Left lung (tissue), 10 donors: ENCODE measurements around the gene AFAP1L1. TPM values are rescaled to one million over a fixed set of nuclear protein-coding genes. Genes with fewer than 3 reads are reported as not detected.

ENCODE experiments used
- ATAC-seq: fragments of 200-7000 bp; cut with Tn5 transposase; one replicate; pipeline ENCODE4 v1.9.1; 2020; ENCODE audit warnings: moderate library complexity
- DNase-seq, 4 donors: peaks; one replicate each; pipeline ENCODE4 v3.0.0-alpha.2; 2013 to 2020
- H3K27ac ChIP-seq, 2 donors: fragments of 200-600 bp; sonication (generic) in 1 of 2; one replicate each; pipeline versions ENCODE4 v1.5.0 to v1.8.0; 2020 to 2021
- H3K27me3 ChIP-seq, 2 donors: fragments of 200-600 bp; sonication (generic) in 1 of 2; one replicate each; pipeline versions ENCODE4 v1.5.0 to v1.8.0; 2020 to 2021
- H3K36me3 ChIP-seq, 2 donors: fragments of 200-600 bp; sonication (generic) in 1 of 2; one replicate each; pipeline versions ENCODE4 v1.5.0 to v1.8.0; 2020 to 2021
- H3K4me1 ChIP-seq, 2 donors: fragments of 200-600 bp; one replicate each; pipeline ENCODE4 v1.8.0; 2021
- H3K4me3 ChIP-seq, 2 donors: fragments of 200-600 bp; sonication (generic) in 1 of 2; one replicate each; pipeline versions ENCODE4 v1.5.0 to v1.8.0; 2020 to 2021; ENCODE audit warnings: mild to moderate bottlenecking in 1 of 2
- H3K9me3 ChIP-seq, 2 donors: fragments of 200-600 bp; sonication (generic) in 1 of 2; one replicate each; pipeline versions ENCODE4 v1.5.0 to v1.8.0; 2020 to 2021
- CTCF ChIP-seq, 2 donors: fragments of 200-600 bp; sonication (generic) in 1 of 2; IDR thresholded peaks; one replicate each; pipeline versions ENCODE4 v1.5.0 to v1.8.0; 2021; ENCODE audit warnings: antibody characterized with exemption in 2 of 2
- intact Hi-C, 2 donors: fragments of 100-400 bp; cut with DNase I; formaldehyde crosslinking; loops; one replicate each; pipeline versions ENCODE4 v1.11.2 to v1.14.2; 2022
- polyA plus RNA-seq, 6 donors: library from polyadenylated mRNA; unstranded; fragments of 120-200 nt; gene quantifications; one replicate each; pipeline ENCODE4 v1.2.1, GENCODE V29; 2013; ENCODE audit not compliant: insufficient read length in 6 of 6
- total RNA-seq, 2 donors: library from RNA; stranded (reverse); fragmentation: NEBNext Ultra II Directional; extraction: Animal tissue kit (Norgen Biotek cat#: 25700); gene quantifications; one replicate each; pipeline ENCODE4 v1.2.1, GENCODE V29; 2021
- donor health status: DM: no; HTN: yes; CAD: no.
- donor health status: DM: no; HTN: no; CAD: no.

AFAP1L1 gene
- total and polyA plus RNA-seq, 8 donors, result 14.2 to 46.6 (median 40.6) TPM

GRCh38 chr5:149341876-149342275 is 70.2 kb downstream of the AFAP1L1 start:
- Histone ChIP-seq H3K36me3 (no peaks in the 10 kb centered on the region), H3K9me3 (no peaks in the 10 kb centered on the region), H3K4me3 (no peak overlapping the region), H3K27ac (no peak overlapping the region), H3K4me1 (peaks cover 0 to 23% of the 10 kb centered on the region in 2 donors), H3K27me3 (no peaks in the 10 kb centered on the region)
- DNase-seq (no peak), ATAC-seq (no peak)
- intact Hi-C loops, result no loop called here
- TF ChIP-seq CTCF (IDR thresholded peaks at IDR 0.05), result no peak

GRCh38 chr5:149344151-149344550 is 72.5 kb downstream of the AFAP1L1 start:
- Histone ChIP-seq H3K36me3 (peaks cover 0 to 12% of the 10 kb centered on the region in 2 donors), H3K27ac (peak overlapping the region in 1 of 2 donors; percentile 91), H3K4me3 (no peak overlapping the region), H3K4me1 (peaks cover 0 to 46% of the 10 kb centered on the region in 2 donors), H3K9me3 (no peaks in the 10 kb centered on the region), H3K27me3 (no peaks in the 10 kb centered on the region)
- TF ChIP-seq CTCF (IDR thresholded peaks at IDR 0.05), result no peak
- DNase-seq (no peak), ATAC-seq (no peak)
- intact Hi-C loops, result no loop called here

GRCh38 chr5:149345147-149345891 is 73.7 kb downstream of the AFAP1L1 start, which contains the start of gene GRPEL2:
TSS of gene GRPEL2 (plus strand) at chr5:149345499. CDS start at chr5:149345540, 41 bp downstream.
- peak; percentile 97 for ATAC-seq
- peaks cover 0 to 24% of the 10 kb centered on the region in 2 donors for H3K36me3 ChIP-seq
- intact Hi-C loops, result no loop called here
- TF ChIP-seq CTCF (IDR thresholded peaks at IDR 0.05), result no peak
- no peaks in the 10 kb centered on the region for H3K27me3 ChIP-seq
- peak within 1 kb of the TSS; percentile 70 to 92 for H3K4me3 ChIP-seq
- peaks cover 0 to 49% of the 10 kb centered on the region in 2 donors for H3K4me1 ChIP-seq
- DNase-seq, result peak; percentile 95 to 98 (median 96)
- peak within 1 kb of the TSS; percentile 81 to 91 for H3K27ac ChIP-seq
- no peaks in the 10 kb centered on the region for H3K9me3 ChIP-seq

GRCh38 chr5:149345892-149346222 is 74.2 kb downstream of the AFAP1L1 start:
- no peak for TF ChIP-seq CTCF (IDR thresholded peaks at IDR 0.05)
- DNase-seq, result peak in 1 of 4 donors; percentile 16
- no peaks in the 10 kb centered on the region for H3K9me3 ChIP-seq
- peak overlapping the region; percentile 70 to 92 for H3K4me3 ChIP-seq
- H3K36me3 ChIP-seq, result peaks cover 0 to 29% of the 10 kb centered on the region in 2 donors
- peak; percentile 4 for ATAC-seq
- peaks cover 0 to 49% of the 10 kb centered on the region in 2 donors for H3K4me1 ChIP-seq
- intact Hi-C loops, result no loop called here
- H3K27ac ChIP-seq, result peak overlapping the region; percentile 81 to 91
- no peaks in the 10 kb centered on the region for H3K27me3 ChIP-seq

- Histone ChIP-seq H3K27ac (peak overlapping the region in 1 of 2 donors; percentile 39), H3K4me3 (no peak overlapping the region), H3K9me3 (no peaks in the 10 kb centered on the region), H3K27me3 (no peaks in the 10 kb centered on the region), H3K36me3 (peaks cover 0 to 56% of the 10 kb centered on the region in 2 donors), H3K4me1 (peaks cover 0 to 49% of the 10 kb centered on the region in 2 donors)
- ATAC-seq (no peak), DNase-seq (no peak)
- TF ChIP-seq CTCF (IDR thresholded peaks at IDR 0.05), result no peak
- intact Hi-C loops, result no loop called here
Observed at GRCh38 chr5:149348518-149348917, 76.9 kb downstream of the AFAP1L1 start.
